ENCODE measurements around the gene C7. TPM values are rescaled to one million over a fixed set of nuclear protein-coding genes. Genes with fewer than 3 reads are reported as not detected.

Gene C7
- total RNA-seq, result not detected in 2 replicates

DNA sequence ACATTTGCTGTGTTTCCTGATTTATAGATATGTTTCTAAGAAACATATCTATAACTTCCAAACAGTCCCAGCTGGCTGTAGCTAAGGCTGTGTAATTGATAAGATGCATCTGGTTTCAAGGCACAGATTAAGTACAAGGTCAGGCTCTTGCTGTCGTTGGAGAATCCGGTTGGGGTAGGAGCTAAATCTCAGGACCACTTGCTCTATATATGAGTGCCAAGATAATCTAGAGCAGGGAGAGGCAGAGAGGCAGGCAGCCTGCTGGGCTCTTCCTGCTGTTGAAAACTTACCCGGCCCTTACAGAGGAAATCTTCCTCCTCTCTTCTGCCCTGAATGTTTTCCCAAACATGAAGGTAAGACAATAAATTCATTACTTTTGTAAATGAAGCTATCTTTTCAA, at the start of gene C7:
C7 (plus strand) TSS at position 234 of the 400 bp plus-strand sequence; CDS start at position 348, 114 bp downstream.

Other genes with a start within 250 kb of the C7 start
- gene PTGER4, start 229.6 kb upstream of the C7 start, total RNA-seq, result 1.5 and 2.7 TPM in 2 replicates
- gene TTC33, start 153.5 kb upstream of the C7 start, total RNA-seq, result 14.7 and 16.3 TPM in 2 replicates
- 113 and 135 TPM in 2 replicates for gene PRKAA1, start 111.1 kb upstream of the C7 start, total RNA-seq
- 165 and 192 TPM in 2 replicates for gene RPL37, start 74.3 kb upstream of the C7 start, total RNA-seq
- 2.0 and 4.2 TPM in 2 replicates for gene CARD6, start 68.1 kb upstream of the C7 start, total RNA-seq
- not detected in 2 replicates for gene MROH2B, start 161.8 kb downstream of the C7 start, total RNA-seq